AG04450 (cell line): ENCODE results near the gene PXMP4. TPM values are rescaled to one million over a fixed set of nuclear protein-coding genes. Genes with fewer than 3 reads are reported as not detected.

Experiments used
- CTCF ChIA-PET: fragments of 300-600, 350-600 bp; formaldehyde crosslinking; extraction: SDS; loops from one replicate; lab custom pipeline; 2022; ENCODE audit warnings: antibody characterized with exemption, inconsistent platforms; lab: Charles Lee
- POLR2A ChIA-PET: fragments of 350-600 bp; formaldehyde crosslinking; extraction: SDS; loops from one replicate; lab custom pipeline; 2021; ENCODE audit warnings: antibody characterized with exemption, inconsistent platforms; lab: Yijun Ruan, JAX
- DNase-seq: peaks from one replicate; pipeline ENCODE4 v3.0.0-alpha.2; 2011; ENCODE audit warnings: low read depth, low spot score
- H3K27ac ChIP-seq: one replicate; pipeline ENCODE4 v1.5.1; 2012; ENCODE audit warnings: low read depth, low read length, control low read depth
- H3K27me3 ChIP-seq: one replicate; pipeline ENCODE4 v1.6.0; 2012; ENCODE audit warnings: low read length; ENCODE audit not compliant: control insufficient read depth, insufficient read depth
- H3K4me3 ChIP-seq: 2 replicates; pipeline ENCODE4 v1.5.1; 2011; ENCODE audit warnings: mild to moderate bottlenecking, low read depth, low read length, control low read depth
- H3K9me3 ChIP-seq: 2 replicates; pipeline ENCODE4 v1.5.1; 2012; ENCODE audit warnings: low read length; ENCODE audit not compliant: control insufficient read depth, insufficient read depth
- CTCF ChIP-seq: IDR thresholded peaks from 2 replicates; pipeline ENCODE4 v1.5.1; 2011; ENCODE audit warnings: low read depth, low read length, control low read depth, inconsistent platforms
- polyA plus RNA-seq: library from polyadenylated mRNA; depleted of rRNA; stranded (reverse); fragments of >200 nt; gene quantifications from 2 replicates; pipeline ENCODE4 v1.2.3, GENCODE V29; 2011

The PXMP4 gene
- polyA plus RNA-seq, 1 experiment, result 6.0 TPM

- POLR2A ChIA-PET, result no interaction called here
- CTCF ChIA-PET, result no interaction called here
- DNase-seq, result no peak
- H3K27ac ChIP-seq, result no peak overlapping the region
- H3K4me3 ChIP-seq, result no peak overlapping the region
- TF ChIP-seq CTCF, result no peak
- no peaks in the 10 kb centered on the region; the same call in 1 of the 2 replicates for H3K9me3 ChIP-seq
- no peaks in the 10 kb centered on the region for H3K27me3 ChIP-seq
Observed at GRCh38 chr20:33671573-33672288, 48.4 kb downstream of the PXMP4 start.

- DNase-seq, result no peak
- no peak for TF ChIP-seq CTCF
- ChIA-PET POLR2A (no interaction called here), CTCF (interaction anchor here (0.6 to 0.7 kb wide), 2 partner anchors 155 to 282 kb away, joined by 3 read pairs; no protein-coding TSS in a partner anchor)
- Histone ChIP-seq H3K27ac (no peak overlapping the region), H3K4me3 (no peak overlapping the region), H3K27me3 (no peaks in the 10 kb centered on the region), H3K9me3 (no peaks in the 10 kb centered on the region; the same call in 1 of the 2 replicates)
Observed at GRCh38 chr20:33670715-33671499, 49.2 kb downstream of the PXMP4 start.

- DNase-seq, result no peak
- ChIA-PET POLR2A (no interaction called here), CTCF (interaction anchor here (0.5 to 2.4 kb wide), 4 partner anchors 213 to 630 kb away, joined by 3 to 15 read pairs (median 5); no protein-coding TSS in a partner anchor)
- Histone ChIP-seq H3K4me3 (no peak overlapping the region), H3K27me3 (no peaks in the 10 kb centered on the region), H3K27ac (no peak overlapping the region), H3K9me3 (no peaks in the 10 kb centered on the region; the same call in 1 of the 2 replicates)
- no peak for TF ChIP-seq CTCF
Observed at GRCh38 chr20:33669873-33670640, 50.1 kb downstream of the PXMP4 start.

- Histone ChIP-seq H3K4me3 (no peak overlapping the region), H3K9me3 (no peaks in the 10 kb centered on the region; the same call in 1 of the 2 replicates), H3K27ac (no peak overlapping the region), H3K27me3 (no peaks in the 10 kb centered on the region)
- no peak for DNase-seq
- POLR2A ChIA-PET, result interaction anchor here (1.4 kb wide), 1 partner anchor 16 kb away, joined by 5 read pairs; no protein-coding TSS in a partner anchor
- CTCF ChIA-PET, result interaction anchor here (0.5 to 2.4 kb wide), 6 partner anchors 11 to 631 kb away, joined by 3 to 15 read pairs (median 5); no protein-coding TSS in a partner anchor
- no peak for TF ChIP-seq CTCF
Observed at GRCh38 chr20:33669224-33669623, 50.9 kb downstream of the PXMP4 start.
